HG03280 (cell line): ENCODE results near the gene TTLL6.

ENCODE experiments used
- ATAC-seq: cut with Tn5 transposase; IDR thresholded peaks from one replicate; pipeline ENCODE4 v1.9.1; 2021; ENCODE audit warnings: mild to moderate bottlenecking, moderate library complexity; ENCODE audit not compliant: unreplicated experiment

TTLL6 gene

DNA sequence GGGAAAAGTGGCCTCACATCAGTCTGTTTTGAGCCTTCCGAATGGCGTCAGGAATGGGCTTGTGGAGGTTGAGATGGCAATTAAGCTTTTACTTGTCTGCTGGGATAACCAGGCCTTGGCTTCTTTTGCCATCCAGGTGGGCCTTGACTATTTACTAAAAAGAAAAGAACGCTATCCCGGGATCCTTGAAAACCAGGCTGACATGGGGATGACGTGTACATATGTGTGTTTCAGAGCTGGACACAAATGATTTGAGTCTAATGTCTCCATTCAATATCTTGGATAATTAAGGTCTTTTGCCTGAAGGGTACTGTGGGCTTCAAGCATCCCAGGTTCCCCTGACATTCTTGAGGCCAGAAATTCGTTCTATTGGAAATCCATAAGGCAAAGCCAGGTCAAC is 55.9 kb downstream of the TTLL6 start:
- ATAC-seq: no peak

DNA sequence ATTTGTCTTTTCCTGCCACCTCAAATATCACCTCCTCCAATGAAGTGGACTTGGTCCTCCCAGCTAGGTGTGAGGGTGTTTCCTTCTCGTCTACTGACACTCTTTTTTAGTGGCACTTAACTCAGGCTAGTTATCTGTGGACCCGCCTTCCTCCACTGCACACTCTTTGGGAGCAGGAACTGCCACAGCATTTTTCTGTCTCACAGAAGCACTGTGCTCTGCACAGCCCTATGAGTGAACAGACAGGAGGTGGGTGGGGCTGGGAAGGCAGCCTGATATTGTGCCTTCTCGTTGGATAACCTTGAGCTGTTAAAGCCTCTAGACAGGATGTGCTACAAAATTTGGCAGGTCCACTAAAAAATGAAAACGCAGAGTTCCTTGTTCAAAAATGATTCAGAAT is 56.6 kb downstream of the TTLL6 start:
- no peak for ATAC-seq

DNA sequence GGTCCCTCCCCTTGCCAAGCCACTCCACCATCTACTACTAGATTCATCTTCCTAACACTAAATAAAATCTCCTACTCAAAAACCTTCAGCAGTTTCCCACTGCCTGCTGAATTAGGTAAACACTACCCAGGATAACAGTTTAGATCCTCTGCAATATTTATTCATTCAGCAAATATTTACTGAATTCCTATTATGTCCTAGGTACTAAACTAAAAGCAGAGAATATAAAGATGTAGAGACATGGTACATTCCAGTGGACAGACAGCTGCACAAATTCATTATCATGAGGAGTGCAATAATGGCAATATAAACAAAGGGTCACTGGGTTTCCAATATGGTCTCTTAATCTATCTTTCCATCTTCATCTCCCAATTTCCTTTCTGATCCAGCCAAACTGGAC is 57.7 kb downstream of the TTLL6 start:
- no peak for ATAC-seq

DNA sequence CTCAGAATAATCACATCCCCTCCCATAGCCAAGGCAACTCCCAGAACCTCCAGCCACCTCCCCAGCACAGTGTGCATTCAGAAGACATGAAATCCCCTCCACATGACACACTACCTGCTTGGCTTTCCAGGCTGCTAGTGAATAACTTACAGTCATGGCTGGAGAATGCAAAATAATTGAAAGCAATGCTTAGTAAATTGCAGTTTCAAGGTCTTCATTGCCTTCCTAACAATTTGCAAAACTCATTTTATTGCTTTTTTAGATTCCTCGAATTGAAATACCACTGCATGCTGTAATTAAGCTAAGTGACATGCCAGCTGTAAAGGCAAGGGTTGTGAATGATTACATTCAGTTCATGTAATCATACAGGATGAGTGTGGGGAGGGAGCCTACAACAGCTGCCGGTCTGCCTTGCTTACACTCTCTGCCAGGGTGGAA is 59.5 kb downstream of the TTLL6 start:
- ATAC-seq: no peak

DNA sequence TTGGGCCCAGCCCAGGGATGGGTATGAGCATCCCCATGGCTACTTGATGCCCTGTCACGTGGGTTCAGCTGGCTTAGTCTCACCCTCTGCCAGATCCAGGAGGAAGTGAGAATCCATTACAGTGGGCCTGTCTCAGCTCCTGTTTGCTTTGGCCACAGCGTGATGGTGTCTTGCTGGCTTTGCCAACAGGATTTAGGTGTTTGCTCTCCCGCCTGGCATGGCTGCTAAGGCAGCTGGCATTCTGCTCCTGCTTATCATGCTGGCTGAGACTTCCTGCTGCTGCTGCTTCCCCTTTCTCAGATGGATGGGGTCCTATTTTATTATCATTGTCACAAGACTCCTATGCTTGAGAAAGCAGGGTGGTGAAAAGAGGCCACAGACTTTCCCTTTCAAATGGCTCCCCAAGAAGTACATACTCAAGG is 60.2 kb downstream of the TTLL6 start:
- ATAC-seq: no peak

DNA sequence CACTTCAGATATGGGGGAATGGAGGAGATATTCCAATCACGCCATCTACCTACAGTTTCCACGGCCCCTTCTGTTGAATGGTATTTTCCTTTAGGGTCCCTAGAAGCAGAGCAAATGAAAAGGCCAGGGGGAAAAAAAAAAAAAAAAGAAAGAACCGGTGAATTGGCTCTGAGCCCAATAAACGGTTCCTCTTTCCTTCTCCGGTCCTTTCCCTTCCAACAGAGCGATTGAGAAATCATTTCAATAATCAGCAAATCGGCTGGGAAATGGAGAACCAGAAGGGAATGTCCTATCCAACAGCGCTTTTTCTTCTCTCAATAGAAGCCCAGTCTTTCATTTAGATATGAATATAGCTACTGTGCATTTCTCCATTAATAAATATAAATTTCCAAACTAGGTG is 61.7 kb downstream of the TTLL6 start:
- ATAC-seq: no peak

DNA sequence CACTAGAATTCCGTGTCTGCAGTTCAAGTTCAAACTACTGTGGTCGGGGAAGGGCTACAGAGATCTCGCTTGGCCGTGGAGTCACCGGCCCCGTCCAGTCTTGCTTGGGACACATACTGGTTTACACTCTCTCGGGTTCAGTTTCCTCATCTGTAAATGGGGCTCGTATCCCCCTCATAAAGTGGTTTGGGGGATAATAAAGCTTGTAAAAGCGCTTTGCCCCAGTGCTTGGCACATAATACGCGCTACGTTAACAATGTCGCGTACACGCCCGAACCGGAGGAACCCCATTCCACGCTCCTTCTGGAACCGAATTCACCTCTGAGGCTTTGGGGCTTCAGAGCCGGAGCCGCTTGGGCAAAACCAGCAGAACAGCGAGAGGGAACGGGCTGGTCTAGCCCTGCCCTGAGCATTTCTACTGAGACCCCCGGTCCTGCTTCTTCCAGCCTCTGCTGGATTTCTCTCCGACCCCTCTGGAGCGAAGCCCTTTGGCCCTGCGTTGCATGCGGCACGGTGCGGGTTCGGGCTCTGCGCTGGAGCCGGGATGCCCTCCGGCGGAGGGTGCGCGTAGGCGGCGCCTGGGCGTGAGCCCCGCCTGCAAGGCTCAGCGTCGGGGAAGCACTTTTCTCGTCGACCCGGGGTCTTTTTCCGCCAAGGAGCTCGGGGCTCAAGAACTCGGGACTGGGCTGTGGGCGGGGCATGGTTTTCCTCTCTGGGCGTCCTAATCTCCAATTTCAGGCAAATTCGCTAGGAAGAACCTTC is 62.3 kb downstream of the TTLL6 start:
- no peak for ATAC-seq

DNA sequence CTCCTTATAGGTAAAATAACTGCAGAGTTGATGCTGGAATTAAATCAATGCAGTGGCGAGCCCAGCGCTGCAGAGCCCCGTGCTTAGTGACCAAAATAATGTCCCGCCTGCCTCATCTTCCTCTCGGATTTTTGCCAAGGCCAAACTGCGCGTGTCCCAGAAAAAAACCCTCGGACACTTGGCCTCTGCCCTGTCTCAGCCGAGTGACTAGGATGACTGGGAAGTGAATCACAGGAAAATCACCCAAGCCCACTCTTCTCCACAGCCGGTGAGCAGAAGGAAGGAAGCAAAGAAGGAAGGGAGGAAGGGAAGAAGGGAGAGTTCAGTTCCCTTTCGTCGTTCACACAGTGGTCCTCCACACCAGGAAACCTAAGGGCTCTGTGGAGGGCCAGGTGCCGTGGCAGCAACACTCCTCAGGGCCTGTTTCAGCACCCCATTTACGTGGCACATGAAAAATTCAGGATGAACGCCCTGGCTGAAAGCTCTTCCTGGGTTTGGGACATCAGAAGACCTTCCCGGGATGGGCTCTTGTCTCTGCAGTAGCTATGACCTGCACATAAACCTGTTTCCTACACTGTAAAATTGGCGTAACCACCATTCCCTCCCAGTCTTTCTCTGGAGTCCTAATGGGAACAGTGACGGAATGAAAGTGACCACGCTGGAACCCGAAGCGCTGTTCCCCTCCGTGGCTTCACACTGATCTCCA is 63.1 kb downstream of the TTLL6 start:
- no peak for ATAC-seq

DNA sequence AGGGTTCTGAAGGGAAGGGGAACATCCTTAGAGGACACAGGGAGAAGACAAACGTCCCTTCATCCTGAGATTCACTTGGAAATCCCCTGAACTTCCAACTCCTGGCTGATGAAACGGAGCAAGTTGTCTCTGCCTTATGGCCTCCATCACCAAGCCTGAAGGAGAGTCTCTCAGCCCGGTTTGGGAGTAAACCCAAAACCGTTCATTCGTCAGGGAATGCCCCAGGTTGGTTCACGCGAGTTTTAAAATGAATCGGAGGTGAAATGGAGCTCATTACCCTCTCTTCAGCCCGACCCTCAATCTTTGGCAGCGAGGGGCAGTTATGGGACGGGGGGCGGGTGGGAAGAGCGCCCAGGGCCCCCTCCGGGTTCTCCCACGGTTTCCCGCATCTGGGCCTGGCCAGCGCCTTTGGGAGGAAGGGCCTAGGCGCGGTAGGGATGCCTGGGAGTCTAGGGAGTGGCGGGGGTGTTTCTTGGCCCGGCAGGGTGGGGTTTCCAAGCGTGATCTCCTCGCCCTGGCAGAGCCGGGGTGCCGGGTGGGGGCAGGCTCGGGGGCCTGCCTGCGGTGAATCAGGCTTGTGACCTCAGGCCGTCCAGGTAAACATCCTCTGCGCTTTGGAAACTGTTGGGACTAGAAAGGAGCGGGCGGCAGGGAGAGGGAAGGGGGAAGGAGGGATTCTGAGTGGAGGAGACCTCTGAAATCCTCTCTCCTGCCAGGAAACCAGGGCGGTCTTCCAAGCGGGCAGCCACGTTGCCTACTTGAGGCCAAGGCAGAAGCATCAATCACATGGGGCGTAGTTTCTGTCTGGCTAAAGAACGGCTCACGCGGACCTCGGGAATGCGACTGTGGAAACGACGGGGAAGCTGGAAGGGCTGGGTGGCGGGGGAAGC is 64.4 kb downstream of the TTLL6 start:
- ATAC-seq: no peak

DNA sequence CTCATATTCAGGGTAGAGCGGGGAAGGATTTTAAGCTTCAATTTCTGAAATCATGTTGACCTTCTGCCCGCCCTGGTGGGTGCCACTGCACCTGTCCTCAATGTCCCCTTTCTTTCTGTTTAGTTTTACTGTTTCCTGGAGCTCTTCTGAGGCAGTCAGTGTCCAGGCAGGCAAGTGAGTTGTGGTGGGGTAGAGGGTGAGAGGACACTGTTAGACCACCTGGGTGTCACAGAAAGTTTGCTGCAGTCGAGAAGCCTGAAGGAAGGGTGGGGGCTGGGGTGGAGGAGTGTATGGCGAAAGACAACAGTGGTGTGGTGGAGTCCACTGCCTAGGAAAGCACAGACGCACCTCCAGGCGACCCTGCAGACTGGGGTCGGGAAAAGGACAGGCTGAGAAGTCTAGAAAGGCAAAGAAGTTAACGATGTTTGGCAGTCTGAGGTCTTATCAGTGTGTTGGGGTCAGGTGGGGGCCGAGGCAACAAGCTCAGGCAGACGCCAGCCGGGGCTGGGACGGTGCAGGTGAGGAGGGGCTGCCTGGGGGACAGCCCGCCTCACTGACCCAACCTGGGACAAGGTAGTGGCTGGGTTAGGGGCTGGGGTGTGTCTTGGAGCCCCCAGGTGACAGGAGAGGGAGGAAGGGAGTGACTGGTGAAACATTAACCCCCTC is 65.2 kb downstream of the TTLL6 start:
- ATAC-seq: no peak

DNA sequence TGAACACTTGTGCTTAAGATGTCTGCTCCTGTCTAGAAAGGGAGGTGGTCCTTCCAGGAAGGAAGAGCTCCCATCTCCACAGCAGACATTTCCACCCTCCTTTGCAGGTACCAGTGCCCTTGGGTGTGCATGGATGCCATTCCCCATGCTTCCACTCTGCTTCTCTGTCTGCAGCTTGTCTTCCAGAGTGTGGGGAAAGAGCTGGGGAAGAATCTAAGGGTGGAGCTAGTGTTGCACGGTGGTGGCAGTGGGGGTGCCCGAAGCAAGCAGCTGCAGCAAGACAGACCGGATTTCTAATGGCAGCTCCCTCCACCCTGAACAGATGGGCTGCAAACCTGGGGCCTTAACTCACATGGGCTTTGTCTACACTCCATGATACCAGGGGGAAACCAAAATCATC is 65.9 kb downstream of the TTLL6 start:
- no peak for ATAC-seq

DNA sequence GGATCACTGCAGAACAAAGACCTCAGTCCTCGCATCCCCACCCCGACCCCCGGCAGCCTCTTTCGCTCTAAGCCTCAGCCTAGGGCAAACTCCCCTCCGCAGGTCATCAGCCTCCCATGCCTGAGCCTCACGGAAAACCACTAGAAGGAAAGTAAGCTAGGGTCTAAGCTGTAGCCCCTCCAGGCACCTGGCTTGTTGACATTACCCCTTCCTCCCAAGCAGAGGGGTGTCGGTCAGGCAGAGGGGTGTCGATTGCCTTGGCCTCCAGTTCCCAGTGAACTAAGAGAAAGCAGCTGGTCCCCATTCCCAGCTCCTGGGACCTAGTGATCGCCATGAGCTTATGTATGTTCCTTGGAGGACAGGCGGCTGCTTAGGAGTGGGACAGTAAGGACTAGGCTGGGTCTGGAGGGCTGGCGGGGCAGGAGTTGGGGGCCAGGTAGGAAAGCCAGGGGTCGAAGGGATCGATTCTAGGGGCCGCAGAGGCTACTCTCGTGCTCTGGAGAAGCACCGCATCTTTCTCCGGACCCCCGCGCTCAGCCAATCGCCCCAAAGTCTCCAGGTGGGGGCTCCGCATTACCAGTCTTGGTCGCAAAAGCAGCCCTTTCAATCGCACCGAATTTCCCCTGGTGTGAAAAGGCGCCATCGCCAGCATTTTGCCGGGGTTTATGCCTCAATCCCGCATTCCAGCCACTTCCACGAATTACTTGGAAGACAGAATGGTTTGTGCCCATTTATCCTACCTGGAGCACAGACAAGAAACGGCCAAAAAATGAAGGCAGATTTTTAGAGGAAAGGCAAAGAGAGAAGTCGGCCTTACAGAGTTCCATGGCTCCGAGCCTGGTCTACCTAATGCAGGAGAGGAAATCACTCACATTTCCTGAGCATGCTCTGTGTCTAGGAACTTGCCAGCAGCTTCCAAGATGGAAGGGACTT is 67.1 kb downstream of the TTLL6 start:
- ATAC-seq: no peak

DNA sequence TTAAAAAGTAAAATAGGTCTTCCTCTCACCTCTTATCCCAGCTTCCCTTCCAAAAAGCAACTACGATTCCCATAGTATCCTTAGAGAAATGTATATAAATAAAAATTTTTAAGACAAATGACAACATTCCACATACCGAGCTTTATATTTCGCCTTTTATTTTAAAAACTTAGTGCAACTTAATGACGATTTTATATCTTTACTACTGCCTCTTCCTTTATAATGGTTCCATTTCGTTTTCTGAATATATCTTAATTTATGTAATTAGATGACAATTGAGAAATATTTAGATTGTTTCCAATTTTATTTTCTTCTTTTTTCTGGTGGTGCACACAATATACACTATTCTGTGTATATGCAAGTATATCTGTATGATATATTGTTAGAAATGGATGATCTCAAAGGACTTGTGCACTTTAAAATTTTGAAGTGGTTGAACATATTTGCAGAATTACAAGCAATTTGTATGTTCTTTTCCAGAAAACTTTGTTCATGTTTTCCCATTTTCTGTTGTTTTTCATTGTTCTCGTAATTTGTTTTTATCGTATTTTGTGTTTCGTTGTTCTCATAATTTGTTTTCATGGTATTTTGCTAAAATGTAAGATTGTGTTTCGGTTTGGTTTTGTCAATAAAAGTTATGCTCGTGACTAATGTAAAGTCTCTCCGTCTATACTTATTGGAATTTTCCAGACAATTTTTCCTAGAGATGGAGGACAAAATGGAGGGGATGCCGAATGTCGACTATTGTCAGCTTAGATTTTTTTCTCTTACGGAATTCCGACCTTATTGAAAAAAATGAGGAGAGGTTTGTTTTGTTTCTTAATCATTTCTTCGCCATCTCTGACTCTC is 68.1 kb downstream of the TTLL6 start:
- no peak for ATAC-seq

DNA sequence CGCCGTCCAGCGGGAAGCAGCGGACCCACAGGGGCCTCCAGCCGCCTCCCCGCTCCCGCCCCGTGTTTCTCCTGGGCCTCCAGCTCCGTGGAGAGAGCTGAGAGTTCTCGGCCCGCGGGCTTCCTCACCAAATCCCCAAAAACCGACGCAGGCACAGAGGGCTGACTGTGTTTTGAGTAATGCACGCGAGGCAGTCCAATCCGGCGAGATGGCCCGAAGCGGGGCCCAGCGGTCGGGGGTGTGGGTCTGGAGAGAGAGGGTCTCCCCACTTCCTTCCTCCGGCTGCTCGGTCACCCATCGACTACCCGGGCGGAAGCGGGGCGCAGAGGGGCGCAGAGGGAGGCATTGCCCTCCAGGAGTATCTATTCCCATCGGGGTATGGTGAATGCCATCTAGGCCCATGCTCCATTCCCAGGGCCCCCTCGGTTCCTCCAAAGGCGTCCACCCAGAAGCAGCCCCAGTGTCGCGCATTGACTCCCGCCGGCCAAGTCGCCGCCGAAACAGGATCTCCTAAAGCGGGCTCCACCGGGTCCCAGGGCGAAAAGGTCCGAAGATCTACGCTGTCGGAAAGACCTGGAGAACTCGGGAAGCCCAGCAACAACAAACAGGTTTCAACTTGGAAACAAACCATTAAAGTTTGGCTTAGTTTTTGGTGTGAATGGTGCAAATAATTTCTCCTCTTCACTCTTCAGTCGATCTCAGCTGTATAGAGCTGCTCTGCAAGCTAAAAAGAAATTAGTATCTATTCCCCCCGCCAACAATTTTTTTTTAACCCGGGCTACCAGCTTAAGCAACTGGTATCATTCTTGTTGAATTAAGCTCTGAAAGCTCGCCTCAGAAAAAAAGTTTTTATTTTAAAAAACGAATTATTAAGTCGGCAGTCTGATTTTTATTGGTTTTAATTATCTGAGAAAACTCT is 69.3 kb downstream of the TTLL6 start:
- ATAC-seq: no peak

DNA sequence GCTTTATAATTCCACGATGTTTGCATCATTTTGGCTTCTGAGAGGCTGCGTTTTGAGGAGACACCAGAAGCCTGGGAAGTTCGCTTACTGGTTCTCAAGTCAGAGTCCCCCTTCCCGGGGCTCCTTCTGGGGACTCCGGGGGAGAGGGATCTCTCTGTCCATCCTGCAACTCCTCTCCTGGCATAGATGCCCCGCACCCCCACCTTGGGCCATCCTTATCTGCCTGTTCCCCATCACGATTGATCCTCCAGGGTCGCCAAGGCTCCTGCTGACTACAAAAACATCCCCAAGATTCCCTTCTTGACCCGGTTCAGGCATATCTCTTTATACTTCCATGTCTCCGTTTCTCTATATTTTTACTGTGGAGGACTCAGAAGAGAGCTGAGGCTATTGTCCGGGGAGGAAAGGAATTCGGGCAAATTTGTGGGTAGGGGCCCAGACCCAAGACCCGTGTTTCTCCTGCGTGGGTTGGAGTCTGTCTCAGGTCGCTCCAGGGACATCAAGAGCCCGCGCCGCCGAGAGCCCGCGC is 70.0 kb downstream of the TTLL6 start:
- no peak for ATAC-seq

DNA sequence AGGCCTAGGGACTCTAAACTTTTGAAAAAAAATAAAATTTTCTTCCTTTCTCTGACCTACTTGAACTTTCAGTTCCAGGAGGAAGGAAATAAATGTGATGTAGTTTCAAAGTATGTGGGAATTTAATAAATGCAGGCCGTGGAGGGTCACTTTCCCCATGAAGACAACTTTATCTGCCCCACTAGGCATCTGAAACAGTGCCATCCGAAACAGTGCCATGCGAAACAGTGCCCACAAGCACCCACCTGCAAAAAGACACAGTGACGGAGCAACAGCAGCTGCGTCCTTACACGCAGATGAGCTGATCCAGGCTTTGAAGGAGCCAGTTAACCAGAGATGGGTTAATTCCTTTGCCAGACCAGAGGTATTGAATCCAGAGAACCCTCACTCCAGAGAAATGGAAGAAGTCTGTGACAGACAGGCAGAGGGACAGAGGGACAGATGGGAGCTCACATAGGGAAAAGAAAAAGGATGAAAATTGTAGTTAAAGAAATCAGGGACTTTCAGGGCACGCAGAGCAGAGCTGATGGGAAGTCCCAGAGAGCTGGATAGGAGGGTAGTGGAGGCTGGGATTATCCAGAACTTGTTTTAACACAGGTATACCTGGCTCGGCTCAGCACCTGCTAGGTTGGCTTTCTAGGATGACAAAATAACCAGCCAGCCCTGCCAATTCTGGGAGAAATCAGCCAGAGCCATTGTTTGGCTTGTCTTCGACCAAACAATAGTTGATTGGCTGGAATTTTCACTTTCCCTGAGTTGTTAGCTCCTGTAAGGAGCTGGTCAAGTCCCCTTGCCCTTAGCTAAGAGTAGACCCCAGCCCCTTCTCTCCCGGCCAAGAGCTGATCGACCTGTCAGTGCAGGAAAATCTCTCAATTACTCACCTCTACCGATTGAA is 71.4 kb downstream of the TTLL6 start:
- no peak for ATAC-seq

DNA sequence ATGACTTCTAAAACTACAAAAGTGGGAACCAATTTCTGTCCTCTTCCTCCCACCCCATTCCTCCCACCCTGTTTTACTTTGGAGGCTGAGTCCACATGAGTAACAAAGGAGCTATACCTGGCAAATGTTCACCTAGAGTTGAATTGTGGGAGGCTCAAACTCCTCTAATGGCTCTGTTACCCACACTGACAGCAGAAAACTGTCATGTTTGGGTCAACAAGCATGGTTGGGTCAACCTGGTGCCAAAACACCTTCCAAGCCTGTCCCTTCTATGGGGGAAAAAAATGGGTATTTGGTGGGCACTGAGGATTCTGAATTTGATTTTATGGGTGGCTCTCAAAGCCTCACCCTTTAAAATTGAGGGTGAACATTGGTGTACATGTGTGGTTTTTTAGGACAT is 76.5 kb downstream of the TTLL6 start:
- no peak for ATAC-seq
